DOHH2 (cell line): ENCODE data around the gene NCR2.

Source experiments
- H3F3A ChIP-seq: fragments of 200-600 bp; sonication (generic), shearing (Covaris generic); 2 replicates; pipeline ENCODE4 v1.6.0; 2016; ENCODE audit warnings: antibody characterized with exemption, mild to moderate bottlenecking; ENCODE audit not compliant: control insufficient read depth, insufficient read depth
- H3K27ac ChIP-seq: fragments of 200-600 bp; sonication (generic); 2 replicates; pipeline ENCODE4 v1.5.1; 2014; ENCODE audit warnings: low read depth, mild to moderate bottlenecking, low read length, moderate library complexity
- H3K27me3 ChIP-seq: fragments of 200-600 bp; sonication (generic); 2 replicates; pipeline ENCODE4 v1.6.1; 2014; ENCODE audit warnings: mild to moderate bottlenecking, low read length, mixed read lengths; ENCODE audit not compliant: control insufficient read depth
- H3K36me3 ChIP-seq: fragments of 200-600 bp; sonication (generic); 2 replicates; pipeline ENCODE4 v1.6.1; 2014; ENCODE audit warnings: mild to moderate bottlenecking, low read length, moderate library complexity, mixed read lengths; ENCODE audit not compliant: control insufficient read depth
- H3K4me1 ChIP-seq: fragments of 200-600 bp; sonication (generic); 2 replicates; pipeline ENCODE4 v1.6.1; 2014; ENCODE audit warnings: mild to moderate bottlenecking, low read length, mixed read lengths; ENCODE audit not compliant: control insufficient read depth
- H3K4me2 ChIP-seq: fragments of 200-600 bp; sonication (generic); 2 replicates; pipeline ENCODE4 v1.6.0; 2014; ENCODE audit warnings: mild to moderate bottlenecking, low read length, moderate library complexity
- H3K4me3 ChIP-seq: fragments of 200-600 bp; sonication (generic); 2 replicates; pipeline ENCODE4 v1.5.1; 2014; ENCODE audit warnings: mild to moderate bottlenecking, low read length, mixed read lengths
- H3K79me2 ChIP-seq: fragments of 200-600 bp; sonication (generic); 2 replicates; pipeline ENCODE4 v1.6.1; 2014; ENCODE audit warnings: mild to moderate bottlenecking, low read length, mixed read lengths; ENCODE audit not compliant: control insufficient read depth
- H3K9me2 ChIP-seq: fragments of 200-600 bp; sonication (generic); replicated peaks from 2 replicates; pipeline ENCODE4 v1.6.1; 2014; ENCODE audit warnings: mild to moderate bottlenecking, low read length, mixed read lengths; ENCODE audit not compliant: control insufficient read depth
- H3K9me3 ChIP-seq: fragments of 200-600 bp; sonication (generic); 2 replicates; pipeline ENCODE4 v1.6.1; 2014; ENCODE audit warnings: antibody characterized with exemption, low read length, mixed read lengths; ENCODE audit not compliant: control insufficient read depth, insufficient read depth
- H4K20me1 ChIP-seq: fragments of 200-600 bp; sonication (generic); 2 replicates; pipeline ENCODE4 v1.6.0; 2014; ENCODE audit warnings: low read depth, mild to moderate bottlenecking, antibody characterized with exemption, low read length, moderate library complexity; ENCODE audit not compliant: control insufficient read depth, insufficient read depth
- CTCF ChIP-seq: fragments of 200-600 bp; sonication (generic); IDR thresholded peaks from one replicate; pipeline ENCODE4 v1.5.1; 2014; ENCODE audit warnings: antibody characterized with exemption, mild to moderate bottlenecking, low read depth, low read length; ENCODE audit not compliant: poor library complexity, severe bottlenecking
- EZH2phosphoT487 ChIP-seq: fragments of 200-600 bp; sonication (generic); IDR thresholded peaks from 2 replicates; pipeline ENCODE4 v1.6.1; 2017; ENCODE audit warnings: borderline replicate concordance, mild to moderate bottlenecking, antibody characterized with exemption, low read length, moderate library complexity, mixed read lengths

Gene NCR2

DNA sequence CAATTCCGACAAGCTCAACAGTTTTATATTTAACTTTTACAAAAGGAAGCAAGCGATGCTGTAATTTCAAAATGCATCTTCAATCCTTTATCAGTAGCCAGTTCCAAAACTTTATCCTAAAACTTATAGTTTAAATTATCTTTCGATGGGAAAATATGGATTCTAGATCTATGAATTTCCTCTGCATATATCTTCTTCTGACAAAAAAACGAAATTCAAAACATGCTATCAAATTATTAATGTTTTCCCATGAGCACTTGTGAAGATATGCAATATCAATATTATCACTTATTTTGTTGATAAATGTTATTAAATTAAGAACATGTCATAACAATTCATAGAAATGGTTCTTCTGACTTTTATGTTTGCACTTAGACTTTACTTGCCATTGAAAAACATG is 2.3 kb downstream of the NCR2 start:
- H3K9me3 ChIP-seq, result no peaks in the 10 kb centered on the region
- no peaks in the 10 kb centered on the region for H3K36me3 ChIP-seq
- H3K79me2 ChIP-seq, result no peaks in the 10 kb centered on the region
- no peak overlapping the region for H3K4me3 ChIP-seq
- H3K9me2 ChIP-seq, result no peaks in the 10 kb centered on the region
- peaks cover 33% of the 10 kb centered on the region for H3K4me1 ChIP-seq
- no peak overlapping the region for H3K27ac ChIP-seq
- H3K27me3 ChIP-seq, result peaks cover 2% of the 10 kb centered on the region; the same call in 1 of the 2 replicates
- TF ChIP-seq CTCF (no peak), EZH2phosphoT487 (no peak)
- H4K20me1 ChIP-seq, result no peaks in the 10 kb centered on the region
- no peaks in the 10 kb centered on the region for H3F3A ChIP-seq
- no peak overlapping the region for H3K4me2 ChIP-seq

DNA sequence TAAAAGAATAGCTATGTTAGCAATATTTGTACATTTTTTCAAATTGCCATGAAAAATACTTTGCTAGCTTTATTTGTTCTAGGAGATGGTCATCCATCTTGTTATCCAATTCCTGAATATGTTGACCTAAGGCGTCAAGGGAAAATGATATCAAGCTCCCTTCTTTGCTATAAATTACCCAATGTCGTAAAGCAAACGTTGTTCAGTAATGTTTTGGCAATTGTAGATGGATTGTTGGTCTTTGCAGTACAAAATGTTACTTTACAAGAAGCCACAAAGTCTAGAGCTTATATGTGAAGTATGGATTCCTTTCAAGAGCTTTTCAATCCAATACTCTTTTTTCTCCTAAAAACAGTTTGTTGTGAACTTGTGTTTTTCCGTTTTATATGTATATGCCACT is 3.3 kb downstream of the NCR2 start:
- Histone ChIP-seq H3K27me3 (peaks cover 2% of the 10 kb centered on the region; the same call in 1 of the 2 replicates), H3K27ac (no peak overlapping the region)
- no peak for TF ChIP-seq CTCF
- no peak for TF ChIP-seq EZH2phosphoT487

GRCh38 chr6:41341580-41341979 is 6.2 kb downstream of the NCR2 start:
- H3K9me3 ChIP-seq, result no peaks in the 10 kb centered on the region
- H3K9me2 ChIP-seq, result no peaks in the 10 kb centered on the region
- peaks cover 4% of the 10 kb centered on the region; the same call in 1 of the 2 replicates for H3K4me1 ChIP-seq
- TF ChIP-seq EZH2phosphoT487 (no peak), CTCF (no peak)
- no peaks in the 10 kb centered on the region for H3K79me2 ChIP-seq
- peaks cover 2% of the 10 kb centered on the region; the same call in 1 of the 2 replicates for H3K27me3 ChIP-seq
- H3K4me3 ChIP-seq, result no peak overlapping the region
- H3K27ac ChIP-seq, result no peak overlapping the region
- no peak overlapping the region for H3K4me2 ChIP-seq
- no peaks in the 10 kb centered on the region for H4K20me1 ChIP-seq
- no peaks in the 10 kb centered on the region for H3K36me3 ChIP-seq
- H3F3A ChIP-seq, result no peaks in the 10 kb centered on the region

More for the DNA sequence above, 3.3 kb downstream of the NCR2 start:
- H3K4me1 ChIP-seq, result peaks cover 24% of the 10 kb centered on the region
- H3K9me3 ChIP-seq, result no peaks in the 10 kb centered on the region
- no peak overlapping the region for H3K4me3 ChIP-seq
- no peaks in the 10 kb centered on the region for H3K36me3 ChIP-seq
- no peaks in the 10 kb centered on the region for H3F3A ChIP-seq
- H4K20me1 ChIP-seq, result no peaks in the 10 kb centered on the region
- no peak overlapping the region for H3K4me2 ChIP-seq
- no peaks in the 10 kb centered on the region for H3K79me2 ChIP-seq
- H3K9me2 ChIP-seq, result no peaks in the 10 kb centered on the region

DNA sequence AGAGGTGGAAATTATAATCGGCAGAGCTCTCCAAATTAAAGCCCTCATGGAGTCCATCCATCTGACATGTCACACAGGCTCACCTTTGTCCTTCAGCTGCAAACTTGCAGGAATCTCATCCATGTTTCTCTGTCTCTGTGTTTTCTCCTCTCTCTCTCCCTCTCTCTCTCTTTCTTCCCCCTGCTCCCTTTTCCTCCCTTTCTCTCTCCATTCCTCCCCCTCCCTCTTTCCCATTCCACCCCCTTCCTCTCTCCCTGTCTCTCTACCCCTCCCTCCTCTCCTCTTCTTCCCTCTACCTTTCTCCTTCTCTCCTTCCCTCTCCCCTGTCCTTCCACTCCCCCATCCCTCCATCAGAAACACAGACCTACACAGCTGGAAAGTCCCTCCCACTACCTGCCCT is 6.8 kb downstream of the NCR2 start:
- Histone ChIP-seq H3K4me2 (no peak overlapping the region), H3K4me1 (no peaks in the 10 kb centered on the region; the same call in 1 of the 2 replicates), H3K27me3 (peaks cover 2% of the 10 kb centered on the region; the same call in 1 of the 2 replicates), H3F3A (no peaks in the 10 kb centered on the region), H3K9me3 (no peaks in the 10 kb centered on the region), H3K36me3 (no peaks in the 10 kb centered on the region), H4K20me1 (no peaks in the 10 kb centered on the region), H3K4me3 (no peak overlapping the region), H3K27ac (no peak overlapping the region), H3K9me2 (no peaks in the 10 kb centered on the region), H3K79me2 (no peaks in the 10 kb centered on the region)
- no peak for TF ChIP-seq EZH2phosphoT487
- no peak for TF ChIP-seq CTCF
